Measurements from ENCODE around the gene CDK14. TPM values are rescaled to one million over a fixed set of nuclear protein-coding genes. Genes with fewer than 3 reads are reported as not detected.
A peak's percentile ranks its signal among the peaks of the same experiment; 100 is the strongest.

Gene CDK14
- polyA plus RNA-seq, 10 donors, result 19.1 to 25.8 (median 21.8) TPM

- DNase-seq, result peak in 1 of 3 donors; percentile 74
These were observed 750 bp upstream of the CDK14 start for GRCh38 chr7:90595342-90595800.

DNA sequence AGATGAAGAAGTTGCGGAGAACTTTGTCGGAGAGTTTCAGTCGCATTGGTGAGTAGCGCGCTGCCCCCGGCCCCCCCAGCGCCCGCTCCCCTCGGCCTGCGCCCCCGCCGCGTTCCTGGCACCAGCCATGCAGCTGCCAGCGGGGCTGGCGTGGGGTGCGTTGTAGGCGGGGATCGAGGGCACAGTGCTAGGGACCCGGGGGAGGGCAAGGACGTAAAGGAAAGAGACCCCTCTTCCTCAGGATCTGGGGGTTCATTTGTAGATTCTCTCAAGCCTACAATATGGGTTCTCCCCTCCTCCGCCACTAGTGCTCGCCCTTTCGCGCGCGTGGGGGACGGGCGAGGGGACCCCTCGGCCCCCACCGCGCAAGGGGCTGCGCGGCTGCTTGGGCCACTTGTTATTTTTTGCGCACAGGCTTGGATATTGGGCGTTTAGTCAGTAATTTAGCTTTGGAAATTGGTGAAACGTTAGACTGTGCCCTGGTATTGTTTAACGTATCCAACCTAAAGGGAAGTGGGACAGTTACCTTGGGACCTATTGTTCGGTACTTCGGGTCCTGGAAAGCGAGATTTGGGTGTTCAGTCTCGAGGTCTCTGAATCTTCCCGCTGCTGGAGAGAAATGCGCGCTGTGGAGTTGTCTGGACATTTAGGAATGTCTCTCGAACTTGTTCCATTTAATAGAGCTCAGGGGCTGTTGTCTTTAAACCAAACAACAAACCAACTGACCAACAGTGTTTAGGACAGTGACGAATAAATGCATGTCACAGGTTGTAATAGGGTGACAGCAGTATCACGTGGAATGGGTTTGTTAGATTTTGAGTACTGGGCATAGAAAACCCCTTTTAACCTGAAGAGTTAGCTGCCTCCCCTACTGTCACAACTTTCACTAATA is 796 bp downstream of the CDK14 start:
- DNase-seq, result peak; percentile 51 to 84 (median 55)

GRCh38 chr7:90597563-90598253 is 1.6 kb downstream of the CDK14 start:
- DNase-seq, result peak; percentile 22 to 73 (median 32)

GRCh38 chr7:90599038-90599437 is 2.9 kb downstream of the CDK14 start:
- no peak for DNase-seq

DNA sequence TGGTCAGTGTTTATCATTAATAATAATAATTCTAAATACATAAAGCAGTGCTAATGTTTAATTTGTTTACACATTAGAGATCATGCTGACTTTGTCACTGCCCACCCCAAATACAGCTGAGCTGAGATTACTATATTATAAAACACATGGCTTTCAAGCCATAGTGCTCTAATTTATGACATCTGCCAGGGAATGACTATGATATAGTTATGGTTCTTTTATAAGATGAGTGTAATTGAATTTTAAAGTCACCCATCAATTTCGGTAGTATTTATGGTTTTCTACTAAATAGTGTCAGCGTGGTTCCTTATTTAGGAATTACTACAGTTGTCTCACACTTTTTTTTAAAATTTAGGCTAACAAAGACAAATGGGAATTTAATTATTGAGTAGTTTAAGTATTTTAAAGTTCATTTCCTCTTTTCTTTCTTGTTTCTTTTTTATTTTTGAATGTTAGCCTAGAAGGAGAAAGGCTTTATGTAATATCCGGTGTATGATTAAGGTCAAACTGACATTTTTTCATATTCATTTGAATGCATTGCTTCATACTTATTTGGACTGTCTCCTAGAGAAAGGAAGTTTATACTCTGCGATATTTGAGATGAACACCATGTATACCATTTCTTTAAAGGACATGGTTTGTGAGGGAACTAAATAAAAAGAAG is 3.9 kb downstream of the CDK14 start:
- peak in 1 of 3 donors; percentile 36 for DNase-seq

GRCh38 chr7:90602303-90602702 is 6.2 kb downstream of the CDK14 start:
- no peak for DNase-seq

- DNase-seq, result no peak
These were observed 7.2 kb downstream of the CDK14 start for GRCh38 chr7:90603346-90603745.

- DNase-seq, result no peak
These were observed 8.3 kb downstream of the CDK14 start for GRCh38 chr7:90604383-90604782.

- DNase-seq, result peak in 2 of 3 donors; percentile 46 to 58
These were observed 8.9 kb downstream of the CDK14 start for GRCh38 chr7:90605055-90605454.

GRCh38 chr7:90607196-90607595 is 11.1 kb downstream of the CDK14 start:
- no peak for DNase-seq

GRCh38 chr7:90610105-90610504 is 14.0 kb downstream of the CDK14 start:
- no peak for DNase-seq

- DNase-seq, result no peak
These were observed 15.0 kb downstream of the CDK14 start for GRCh38 chr7:90611115-90611514.

DNA sequence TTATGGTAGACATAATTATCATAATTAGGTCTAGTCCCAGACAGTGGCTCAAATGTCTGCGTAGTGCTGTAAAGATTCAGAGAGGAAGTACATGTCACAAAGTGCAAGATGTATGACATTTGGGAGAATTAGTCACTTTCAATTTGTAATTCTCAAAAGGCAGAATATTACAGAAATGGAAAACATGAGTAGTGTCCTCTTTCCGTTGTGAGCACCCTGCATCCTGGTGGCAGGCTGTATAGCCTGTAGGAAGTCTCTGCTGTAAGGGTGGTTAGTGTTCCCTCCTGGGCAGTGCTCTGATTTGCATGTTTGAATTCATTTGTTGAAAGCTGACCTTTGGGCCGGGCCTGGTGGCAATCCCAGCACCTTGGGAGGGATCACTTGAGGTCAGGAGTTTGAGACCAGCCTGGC is 17.0 kb downstream of the CDK14 start:
- no peak for DNase-seq

GRCh38 chr7:90617442-90617841 is 21.3 kb downstream of the CDK14 start:
- DNase-seq, result no peak

DNA sequence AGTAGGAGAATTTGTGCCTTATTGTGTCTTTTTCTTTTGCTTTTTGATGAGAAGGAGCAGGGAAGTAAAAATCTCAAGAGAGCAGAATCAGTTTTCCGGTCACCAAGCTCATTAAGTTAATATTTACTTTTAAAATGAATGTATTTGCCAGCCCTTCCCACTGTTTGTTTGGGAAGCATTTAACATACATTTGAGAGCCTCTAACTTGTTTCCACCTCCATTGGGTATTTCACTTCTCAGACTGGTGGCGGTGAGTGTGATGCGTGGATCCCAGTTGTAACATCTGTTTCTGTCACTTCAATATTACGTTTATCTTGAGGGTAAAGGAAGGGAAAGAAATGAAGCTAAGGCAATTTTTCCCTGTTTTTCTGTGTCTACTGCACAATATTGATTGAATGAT is 22.8 kb downstream of the CDK14 start:
- DNase-seq, result no peak

- no peak for DNase-seq
These were observed 25.1 kb downstream of the CDK14 start for GRCh38 chr7:90621125-90621746.

GRCh38 chr7:90621747-90622140 is 25.6 kb downstream of the CDK14 start:
- DNase-seq, result no peak

GRCh38 chr7:90622670-90623069 is 26.5 kb downstream of the CDK14 start:
- no peak for DNase-seq

DNA sequence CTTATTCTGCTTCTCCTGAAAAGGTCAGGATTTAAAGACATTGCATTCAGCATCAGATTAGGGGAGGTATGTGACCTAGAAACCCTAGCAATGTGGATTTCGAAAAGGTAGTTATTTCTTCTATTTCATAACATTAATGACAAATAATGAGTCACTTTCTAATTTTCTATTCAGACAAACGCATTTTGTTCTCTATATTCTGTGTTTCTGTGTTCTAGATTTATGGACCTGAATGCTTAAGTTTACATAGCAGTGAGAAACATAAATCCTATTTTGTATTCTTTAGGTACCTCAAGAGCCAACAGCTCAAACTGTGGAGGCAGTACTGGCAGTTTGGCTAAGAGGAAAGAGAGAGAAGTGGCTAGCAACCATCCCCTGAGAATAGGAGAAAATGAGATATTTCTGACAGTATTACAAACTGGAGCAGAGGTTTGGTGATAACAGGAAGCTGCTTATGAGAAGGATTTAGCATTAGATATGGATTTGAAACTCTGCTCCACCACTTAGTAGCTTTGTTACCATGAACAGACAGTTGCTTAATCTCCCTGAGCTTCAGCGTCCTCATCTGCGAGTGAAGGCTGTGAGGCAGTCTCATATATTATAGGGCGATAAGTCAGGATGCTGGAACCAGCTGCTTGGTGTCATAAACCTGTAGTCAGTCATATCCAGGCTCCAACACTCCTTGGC is 28.2 kb downstream of the CDK14 start:
- peak in 1 of 3 donors; percentile 35 for DNase-seq

DNA sequence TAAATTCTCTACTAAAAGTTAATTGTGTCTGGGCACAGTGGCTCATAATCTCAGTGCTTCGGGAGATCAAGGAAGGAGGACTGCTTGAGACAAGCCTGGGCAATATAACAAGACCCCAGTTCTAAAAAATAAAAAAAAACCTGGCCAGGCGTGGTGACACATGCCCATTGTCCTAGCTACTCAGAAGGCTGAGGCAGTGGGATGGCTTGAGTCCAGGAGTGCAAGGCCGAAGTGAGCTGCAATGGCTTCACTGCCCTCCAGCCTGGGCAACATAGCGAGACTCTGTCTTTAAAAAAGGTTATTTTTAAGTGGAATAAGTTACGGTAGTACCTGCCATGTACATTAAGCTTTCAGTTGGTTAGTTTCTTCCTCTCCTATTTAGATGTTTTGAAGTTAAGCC is 28.9 kb downstream of the CDK14 start:
- DNase-seq, result no peak

GRCh38 chr7:90625562-90625961 is 29.4 kb downstream of the CDK14 start:
- DNase-seq, result peak; percentile 62 to 78 (median 72)
